GM12878 (cell line): ENCODE results near the gene FMNL2. TPM values are rescaled to one million over a fixed set of nuclear protein-coding genes. Genes with fewer than 3 reads are reported as not detected.

Source experiments
- BHLHE40 ChIP-seq, 2 experiments: fragments of 450-650 bp in 1 of 2; IDR thresholded peaks; 2 replicates each; pipeline ENCODE4 v1.6.1; 2011 to 2017; ENCODE audit warnings: low read depth in 2 of 2, borderline replicate concordance in 1 of 2, improper control_type of control experiment in 1 of 2, low read length in 1 of 2, mild to moderate bottlenecking in 1 of 2
- CBFB ChIP-seq: IDR thresholded peaks from 2 replicates; pipeline ENCODE4 v1.6.1; 2016; ENCODE audit warnings: antibody characterized with exemption, low read depth
- CREM ChIP-seq: IDR thresholded peaks from 2 replicates; pipeline ENCODE4 v1.6.1; 2014; ENCODE audit warnings: antibody characterized with exemption, low read depth
- HCFC1 ChIP-seq: fragments of 150-350 bp; IDR thresholded peaks from 2 replicates; pipeline ENCODE4 v1.6.1; 2014; ENCODE audit warnings: low read length
- KDM1A ChIP-seq: fragments of 200-600 bp; sonication (generic); IDR thresholded peaks from 2 replicates; pipeline ENCODE4 v1.6.1; 2016; ENCODE audit warnings: borderline replicate concordance
- KLF5 ChIP-seq: fragments of 450-650 bp; IDR thresholded peaks from 2 replicates; pipeline ENCODE4 v1.6.1; 2014; ENCODE audit warnings: mild to moderate bottlenecking; ENCODE audit not compliant: partially characterized antibody
- MYC ChIP-seq: IDR thresholded peaks from 2 replicates; pipeline ENCODE4 v1.6.1; 2011; ENCODE audit warnings: mild to moderate bottlenecking, low read length, moderate library complexity, inconsistent platforms; ENCODE audit not compliant: insufficient read depth, insufficient replicate concordance, insufficient read length, severe bottlenecking
- NR2C1 ChIP-seq: fragments of 450-650 bp; IDR thresholded peaks from 2 replicates; pipeline ENCODE4 v1.6.1; 2017; ENCODE audit warnings: antibody characterized with exemption, mild to moderate bottlenecking, moderate library complexity
- PAX5 ChIP-seq: IDR thresholded peaks from 2 replicates; pipeline ENCODE4 v1.6.1; 2011; ENCODE audit warnings: low read depth, low read length, borderline replicate concordance
- PKNOX1 ChIP-seq: fragments of 450-650 bp; IDR thresholded peaks from 2 replicates; pipeline ENCODE4 v1.6.1; 2016; ENCODE audit warnings: mild to moderate bottlenecking
- SREBF2 ChIP-seq: IDR thresholded peaks from 2 replicates; pipeline ENCODE4 v1.6.1; 2012; ENCODE audit warnings: mild to moderate bottlenecking, low read length
- ZBTB40 ChIP-seq: fragments of 450-650 bp; IDR thresholded peaks from 2 replicates; pipeline ENCODE4 v1.6.1; 2016; ENCODE audit warnings: mild to moderate bottlenecking, moderate library complexity, borderline replicate concordance
- polyA plus RNA-seq, 11 experiments: library from polyadenylated mRNA; depleted of rRNA in 4 of 11; unstranded in 6 of 11; stranded (reverse) in 5 of 11; fragments of >200 nt; fragmentation: Nextera tagmentation in 4 of 11; fragmentation: Illumina TruSeq in 1 of 11; extraction: Ambion mirVana in 4 of 11; extraction: Trizol in 1 of 11; gene quantifications; 1 replicate in 1 of 11; 2 replicates in 10 of 11; pipeline versions ENCODE4 v1.2.1 to v1.2.3, GENCODE V29; 2011 to 2016; ENCODE audit warnings: inconsistent platforms in 2 of 11, missing spikeins in 2 of 11, low read depth in 1 of 11
- total RNA-seq, 4 experiments: library from RNA; depleted of rRNA in 3 of 4; stranded (reverse); fragments of >200 nt in 3 of 4; fragmentation: Illumina TruSeq in 1 of 4; extraction: Trizol in 1 of 4; gene quantifications; 2 replicates each; pipeline versions ENCODE4 v1.2.1 to v1.2.3, GENCODE V29; 2013 to 2021

FMNL2 gene
- total and polyA plus RNA-seq, 10 of the 15 experiments (the other 5 are each of a cell fraction or from before 2014, with no cell fraction given), result 0.13 to 9.9 (median 0.35) TPM

- TF ChIP-seq ZBTB40, result no peak
- TF ChIP-seq MYC, result no peak
- TF ChIP-seq CREM, result no peak
- TF ChIP-seq KDM1A, result no peak
- no peak for TF ChIP-seq PKNOX1
- TF ChIP-seq CBFB, result no peak
- no peak for TF ChIP-seq HCFC1
- TF ChIP-seq SREBF2, result no peak
- TF ChIP-seq BHLHE40 (IDR thresholded peaks at IDR 0.05; ENCODE audit: borderline replicate concordance in 1 of 2, low read depth in 2 of 2, low read length in 1 of 2), result no peak
- no peak for TF ChIP-seq PAX5
- TF ChIP-seq NR2C1, result no peak
- no peak for TF ChIP-seq KLF5
- TF ChIP-seq, all 136 proteins: peak for 0
Measured at GRCh38 chr2:152546230-152546837, 211.4 kb downstream of the FMNL2 start (continued).
